Activated naive CD4-positive, alpha-beta T cell treated with anti-CD3 and anti-CD28 coated beads for 36 hours (primary cell): ENCODE measurements around the gene TSPAN7. TPM values are rescaled to one million over a fixed set of nuclear protein-coding genes. Genes with fewer than 3 reads are reported as not detected.

Source experiments
- CTCF ChIA-PET: fragments of 350-600 bp; sonication (Branson Sonifier 250); formaldehyde crosslinking; loops from one replicate; lab custom pipeline; 2021; ENCODE audit warnings: antibody characterized with exemption; lab: Charles Lee
- DNase-seq: peaks from one replicate; pipeline ENCODE4 v3.0.0-alpha.2; 2020
- H3K27ac Mint-ChIP-seq: one replicate; pipeline ENCODE4 v1.8.0; 2021; ENCODE audit warnings: mild to moderate bottlenecking, mixed read lengths
- H3K27me3 Mint-ChIP-seq: one replicate; pipeline ENCODE4 v1.8.0; 2021; ENCODE audit warnings: low read depth, mixed read lengths
- H3K36me3 Mint-ChIP-seq: one replicate; pipeline ENCODE4 v1.8.0; 2021; ENCODE audit warnings: low read depth, mixed read lengths
- H3K4me1 Mint-ChIP-seq: one replicate; pipeline ENCODE4 v1.8.0; 2021; ENCODE audit warnings: low read depth, mixed read lengths
- H3K4me3 Mint-ChIP-seq: one replicate; pipeline ENCODE4 v1.8.0; 2021; ENCODE audit warnings: mild to moderate bottlenecking, moderate library complexity, mixed read lengths
- H3K9me3 Mint-ChIP-seq: one replicate; pipeline ENCODE4 v1.8.0; 2021; ENCODE audit warnings: mixed read lengths
- intact Hi-C: fragments of 100-400 bp; cut with micrococcal nuclease; formaldehyde crosslinking; loops from one replicate; pipeline ENCODE4 v1.15.1; 2023
- total RNA-seq, 2 experiments: library from RNA; stranded (reverse); gene quantifications; one replicate each; pipeline ENCODE4 v1.2.3, GENCODE V29; 2021

Gene TSPAN7
- total RNA-seq, 2 experiments from 2014 or later = 1.8 to 1.9 TPM

DNA sequence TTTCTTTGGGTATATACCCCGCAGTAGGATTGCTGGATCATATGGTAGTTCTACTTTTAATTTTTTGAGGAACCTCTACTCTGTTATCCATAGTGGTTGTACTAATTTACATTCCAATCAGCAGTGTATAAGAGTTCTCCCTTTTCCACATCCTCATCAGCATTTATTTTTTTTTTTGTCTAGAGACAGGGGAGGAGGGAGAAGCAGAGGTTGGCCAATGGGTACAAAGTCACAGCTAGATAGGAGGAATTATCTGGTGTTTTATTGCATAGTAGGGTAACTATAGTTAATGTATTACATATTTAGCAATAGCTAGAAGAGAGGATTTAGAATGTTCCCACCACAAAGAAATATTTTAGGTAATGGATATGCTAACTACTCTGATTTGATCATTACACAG, 107.4 kb downstream of the TSPAN7 start:
- Mint-ChIP-seq H3K36me3 (no peaks in the 10 kb centered on the region), H3K4me3 (no peak overlapping the region), H3K4me1 (peaks cover 4% of the 10 kb centered on the region), H3K27me3 (no peaks in the 10 kb centered on the region), H3K27ac (no peak overlapping the region), H3K9me3 (no peaks in the 10 kb centered on the region)
- CTCF ChIA-PET = no interaction called here
- DNase-seq = no peak
- intact Hi-C loops = loop anchor here (10.0 kb wide), 1 partner anchor 316 kb away; no protein-coding TSS in a partner anchor

GRCh38 chrX:38669428-38669827, 108.1 kb downstream of the TSPAN7 start:
- H3K4me3 Mint-ChIP-seq = no peak overlapping the region
- intact Hi-C loops = loop anchor here (10.0 kb wide), 1 partner anchor 315 kb away; no protein-coding TSS in a partner anchor
- H3K4me1 Mint-ChIP-seq = peaks cover 4% of the 10 kb centered on the region
- no peaks in the 10 kb centered on the region for H3K27me3 Mint-ChIP-seq
- no peaks in the 10 kb centered on the region for H3K36me3 Mint-ChIP-seq
- DNase-seq = peak; percentile 10
- H3K27ac Mint-ChIP-seq = no peak overlapping the region
- CTCF ChIA-PET = no interaction called here
- no peaks in the 10 kb centered on the region for H3K9me3 Mint-ChIP-seq

DNA sequence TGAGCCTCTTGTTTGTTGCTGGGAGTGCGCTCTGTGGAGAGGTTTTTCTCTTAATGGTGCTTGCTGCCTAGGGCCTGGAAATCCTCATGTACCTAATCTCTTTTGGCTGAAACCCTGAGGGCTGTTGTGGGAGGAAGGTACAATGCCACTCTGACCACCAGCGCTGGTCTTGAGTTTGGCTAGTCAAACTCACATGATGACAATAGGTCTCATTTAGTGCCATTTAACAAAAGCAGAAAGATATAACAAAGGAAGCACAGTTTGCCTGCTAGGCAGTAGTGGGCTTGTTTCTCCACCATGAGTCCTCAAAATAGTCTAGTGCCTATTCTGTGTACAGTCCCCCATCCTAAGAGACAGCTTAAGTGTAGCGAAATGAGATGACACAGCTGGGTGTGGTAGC, 111.3 kb downstream of the TSPAN7 start:
- CTCF ChIA-PET = interaction anchor here (0.7 kb wide), 1 partner anchor 10 kb away, joined by 3 read pairs; no protein-coding TSS in a partner anchor
- Mint-ChIP-seq H3K9me3 (no peaks in the 10 kb centered on the region), H3K27ac (no peak overlapping the region), H3K36me3 (no peaks in the 10 kb centered on the region), H3K4me1 (peaks cover 4% of the 10 kb centered on the region), H3K27me3 (peaks cover 6% of the 10 kb centered on the region), H3K4me3 (no peak overlapping the region)
- intact Hi-C loops = loop anchor here (5.0 kb wide), 1 partner anchor 35 kb away; no protein-coding TSS in a partner anchor
- DNase-seq = no peak

- intact Hi-C loops = no loop called here
- no peak for DNase-seq
- H3K27me3 Mint-ChIP-seq = peaks cover 9% of the 10 kb centered on the region
- CTCF ChIA-PET = interaction anchor here (0.5 kb wide), 1 partner anchor 25 kb away, joined by 3 read pairs; no protein-coding TSS in a partner anchor
- no peak overlapping the region for H3K27ac Mint-ChIP-seq
- no peaks in the 10 kb centered on the region for H3K9me3 Mint-ChIP-seq
- H3K36me3 Mint-ChIP-seq = no peaks in the 10 kb centered on the region
- no peak overlapping the region for H3K4me3 Mint-ChIP-seq
- H3K4me1 Mint-ChIP-seq = peaks cover 9% of the 10 kb centered on the region
Observed at GRCh38 chrX:38675856-38676255, 114.5 kb downstream of the TSPAN7 start.

DNA sequence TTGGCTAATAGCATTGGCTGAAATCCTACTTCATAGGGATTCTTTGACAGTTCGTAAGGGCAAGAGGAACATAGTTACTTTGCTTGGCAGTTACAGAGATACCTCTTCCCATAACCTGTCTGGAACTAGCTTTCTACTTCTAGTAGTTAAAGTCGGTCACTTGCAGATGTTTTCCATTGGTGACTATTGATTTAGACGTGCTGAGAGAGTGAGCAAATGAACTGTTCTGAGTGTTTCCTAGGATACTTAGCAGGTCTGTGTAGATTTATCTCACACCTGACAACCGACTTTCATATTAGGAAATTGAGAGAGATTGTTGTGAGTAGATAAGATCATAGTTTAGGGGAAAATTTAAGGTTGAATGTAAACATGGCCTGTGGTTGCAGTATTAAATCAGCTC, 116.8 kb downstream of the TSPAN7 start:
- Mint-ChIP-seq H3K4me3 (no peak overlapping the region), H3K9me3 (no peaks in the 10 kb centered on the region), H3K27ac (no peak overlapping the region), H3K4me1 (peaks cover 9% of the 10 kb centered on the region), H3K27me3 (peaks cover 9% of the 10 kb centered on the region), H3K36me3 (no peaks in the 10 kb centered on the region)
- DNase-seq = no peak
- intact Hi-C loops = no loop called here
- CTCF ChIA-PET = no interaction called here

- CTCF ChIA-PET = interaction anchor here (0.7 kb wide), 1 partner anchor 17 kb away, joined by 4 read pairs; no protein-coding TSS in a partner anchor
- Mint-ChIP-seq H3K27ac (no peak overlapping the region), H3K36me3 (no peaks in the 10 kb centered on the region), H3K4me1 (peaks cover 9% of the 10 kb centered on the region), H3K4me3 (no peak overlapping the region), H3K9me3 (no peaks in the 10 kb centered on the region), H3K27me3 (peaks cover 9% of the 10 kb centered on the region)
- intact Hi-C loops = no loop called here
- DNase-seq = no peak
Observed at GRCh38 chrX:38678821-38679220, 117.5 kb downstream of the TSPAN7 start.

GRCh38 chrX:38679695-38680094, 118.4 kb downstream of the TSPAN7 start:
- Mint-ChIP-seq H3K27ac (peak overlapping the region; percentile 24), H3K36me3 (no peaks in the 10 kb centered on the region), H3K27me3 (peaks cover 9% of the 10 kb centered on the region), H3K4me1 (peaks cover 9% of the 10 kb centered on the region), H3K4me3 (no peak overlapping the region), H3K9me3 (no peaks in the 10 kb centered on the region)
- CTCF ChIA-PET = interaction anchor here (0.7 kb wide), 1 partner anchor 18 kb away, joined by 4 read pairs; no protein-coding TSS in a partner anchor
- no peak for DNase-seq
- intact Hi-C loops = no loop called here

DNA sequence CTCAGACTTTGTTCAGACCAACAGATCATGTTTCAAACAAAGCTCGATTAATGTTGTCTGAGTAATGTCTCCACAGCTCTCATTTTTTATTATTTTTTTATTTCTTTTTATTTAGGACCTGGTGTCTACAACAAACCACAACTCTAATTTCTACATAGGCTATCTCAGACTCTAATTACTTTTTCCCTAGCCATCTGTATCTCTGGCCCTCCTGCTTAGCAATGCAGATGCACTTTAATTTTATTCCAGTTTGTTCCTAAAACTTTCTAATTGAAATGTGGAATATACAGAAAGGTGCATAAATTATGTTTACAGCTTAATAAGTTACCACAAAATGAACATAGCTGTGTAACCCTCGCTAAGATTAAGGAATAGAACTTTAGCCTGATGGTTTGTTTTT, 120.8 kb downstream of the TSPAN7 start:
- intact Hi-C loops = no loop called here
- no peak for DNase-seq
- Mint-ChIP-seq H3K4me3 (no peak overlapping the region), H3K9me3 (no peaks in the 10 kb centered on the region), H3K4me1 (peaks cover 9% of the 10 kb centered on the region), H3K27ac (no peak overlapping the region), H3K36me3 (no peaks in the 10 kb centered on the region), H3K27me3 (peaks cover 8% of the 10 kb centered on the region)
- CTCF ChIA-PET = no interaction called here

DNA sequence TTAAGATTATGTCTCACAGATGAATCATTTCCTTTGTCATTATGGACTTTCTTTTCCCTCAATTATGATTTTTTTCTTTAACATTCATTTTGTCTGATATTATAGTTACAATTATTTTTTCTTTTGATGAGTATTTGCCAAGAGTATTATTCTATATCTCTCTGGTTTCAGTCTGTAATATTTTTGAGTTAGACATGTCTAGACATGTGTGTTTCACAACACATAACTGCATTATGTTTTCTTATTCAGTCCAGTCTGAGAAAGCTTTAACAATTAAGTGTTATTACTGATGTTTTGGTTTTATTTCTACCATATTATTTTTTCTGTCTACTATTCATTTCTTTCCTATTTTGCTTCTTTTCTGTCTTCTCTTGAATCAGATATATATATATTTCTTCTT, 131.6 kb downstream of the TSPAN7 start:
- intact Hi-C loops = no loop called here
- Mint-ChIP-seq H3K27ac (no peak overlapping the region), H3K36me3 (no peaks in the 10 kb centered on the region), H3K4me3 (no peak overlapping the region), H3K27me3 (no peaks in the 10 kb centered on the region), H3K4me1 (peaks cover 5% of the 10 kb centered on the region), H3K9me3 (no peaks in the 10 kb centered on the region)
- DNase-seq = no peak
- CTCF ChIA-PET = no interaction called here

- DNase-seq = no peak
- CTCF ChIA-PET = no interaction called here
- intact Hi-C loops = no loop called here
- Mint-ChIP-seq H3K4me1 (peaks cover 5% of the 10 kb centered on the region), H3K4me3 (no peak overlapping the region), H3K27ac (no peak overlapping the region), H3K9me3 (no peaks in the 10 kb centered on the region), H3K27me3 (no peaks in the 10 kb centered on the region), H3K36me3 (no peaks in the 10 kb centered on the region)
Observed at GRCh38 chrX:38694394-38694793, 133.1 kb downstream of the TSPAN7 start.

DNA sequence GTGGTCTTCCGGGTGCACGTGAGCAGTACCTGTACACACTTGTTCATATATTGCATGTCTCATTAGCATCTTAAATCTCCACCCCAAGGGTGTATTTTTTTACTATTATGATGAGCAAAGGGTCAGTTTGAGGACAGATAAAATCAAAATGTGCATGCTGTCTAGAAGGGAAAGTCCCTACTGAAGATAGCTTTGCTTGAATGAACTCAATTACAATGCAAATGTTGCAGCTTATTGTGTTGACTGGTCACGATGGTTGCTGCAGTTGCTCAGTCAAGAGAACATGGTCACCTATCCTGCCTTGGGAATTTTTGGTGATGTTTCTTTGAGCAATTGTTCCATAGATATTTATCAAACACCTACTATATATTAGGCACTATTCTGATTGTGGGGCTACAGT, 136.1 kb downstream of the TSPAN7 start:
- H3K4me3 Mint-ChIP-seq = no peak overlapping the region
- H3K9me3 Mint-ChIP-seq = no peaks in the 10 kb centered on the region
- peaks cover 8% of the 10 kb centered on the region for H3K4me1 Mint-ChIP-seq
- H3K27ac Mint-ChIP-seq = no peak overlapping the region
- intact Hi-C loops = no loop called here
- H3K27me3 Mint-ChIP-seq = no peaks in the 10 kb centered on the region
- no peaks in the 10 kb centered on the region for H3K36me3 Mint-ChIP-seq
- no peak for DNase-seq
- CTCF ChIA-PET = no interaction called here

DNA sequence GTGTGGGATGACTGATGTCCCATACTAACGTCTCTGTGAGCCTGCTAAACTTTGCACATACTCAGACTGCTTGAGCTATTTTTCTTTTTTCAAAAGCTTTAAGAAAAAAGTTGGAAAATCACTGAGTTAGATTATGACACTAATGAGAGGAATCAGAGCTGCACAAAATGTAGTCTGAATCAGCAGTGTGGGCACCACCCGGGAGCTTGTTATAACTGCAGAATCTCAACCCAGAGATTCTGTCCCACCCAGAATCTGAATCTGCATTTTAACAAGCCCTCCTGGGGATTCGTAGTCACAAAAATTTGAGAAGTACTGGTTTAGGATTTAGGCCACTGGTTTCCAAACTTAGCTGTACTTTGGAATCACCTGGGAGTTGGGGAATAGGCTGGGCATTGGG, 137.8 kb downstream of the TSPAN7 start:
- peaks cover 3% of the 10 kb centered on the region for H3K4me1 Mint-ChIP-seq
- CTCF ChIA-PET = no interaction called here
- no peaks in the 10 kb centered on the region for H3K9me3 Mint-ChIP-seq
- intact Hi-C loops = no loop called here
- H3K27ac Mint-ChIP-seq = no peak overlapping the region
- H3K4me3 Mint-ChIP-seq = no peak overlapping the region
- no peaks in the 10 kb centered on the region for H3K27me3 Mint-ChIP-seq
- no peaks in the 10 kb centered on the region for H3K36me3 Mint-ChIP-seq
- DNase-seq = no peak

DNA sequence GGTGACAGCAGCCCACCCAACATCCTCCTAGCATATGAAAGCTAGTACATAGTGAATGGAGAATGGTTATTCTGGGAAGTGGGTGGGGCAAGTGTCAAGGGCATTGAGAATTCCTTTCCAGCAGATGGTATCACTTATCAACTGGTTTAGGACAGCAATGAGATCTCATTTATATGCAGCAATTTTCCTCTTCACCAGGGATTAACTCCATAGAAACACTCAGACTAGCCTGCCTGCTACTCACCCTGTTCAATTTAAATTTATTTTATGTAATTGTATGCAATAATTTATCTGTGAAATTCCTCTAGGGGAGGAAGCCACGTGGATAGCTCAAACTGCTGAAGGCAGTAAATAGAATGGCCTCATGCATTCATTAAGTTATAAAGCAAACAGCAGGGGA, 138.4 kb downstream of the TSPAN7 start:
- no peak for DNase-seq
- CTCF ChIA-PET = interaction anchor here (0.6 kb wide), 1 partner anchor 16 kb away, joined by 4 read pairs; no protein-coding TSS in a partner anchor
- Mint-ChIP-seq H3K36me3 (no peaks in the 10 kb centered on the region), H3K27me3 (no peaks in the 10 kb centered on the region), H3K4me3 (no peak overlapping the region), H3K9me3 (no peaks in the 10 kb centered on the region), H3K4me1 (peaks cover 6% of the 10 kb centered on the region), H3K27ac (no peak overlapping the region)
- intact Hi-C loops = no loop called here
